DOHH2 (cell line): ENCODE measurements around the gene IQSEC2.

Source experiments
- CTCF ChIP-seq: fragments of 200-600 bp; sonication (generic); IDR thresholded peaks from one replicate; pipeline ENCODE4 v1.5.1; 2014; ENCODE audit warnings: antibody characterized with exemption, mild to moderate bottlenecking, low read depth, low read length; ENCODE audit not compliant: poor library complexity, severe bottlenecking
- EZH2phosphoT487 ChIP-seq: fragments of 200-600 bp; sonication (generic); IDR thresholded peaks from 2 replicates; pipeline ENCODE4 v1.6.1; 2017; ENCODE audit warnings: borderline replicate concordance, mild to moderate bottlenecking, antibody characterized with exemption, low read length, moderate library complexity, mixed read lengths

- no peak for TF ChIP-seq CTCF
- no peak for TF ChIP-seq EZH2phosphoT487
These were observed 51.3 kb downstream of the IQSEC2 start for GRCh38 chrX:53230116-53230515.
